GM18499 (cell line): ENCODE data around the gene E2F1.

Source experiments
- ATAC-seq: cut with Tn5 transposase; IDR thresholded peaks from one replicate; pipeline ENCODE4 v1.9.1; 2021; ENCODE audit warnings: moderate number of reproducible peaks; ENCODE audit not compliant: insufficient read depth, unreplicated experiment

Gene E2F1

GRCh38 chr20:33663161-33664084 lies 22.8 kb downstream of the E2F1 start:
- ATAC-seq: no peak

- no peak for ATAC-seq
Observed at GRCh38 chr20:33662172-33662571, 24.0 kb downstream of the E2F1 start, which contains the start of gene C20orf144. Gene C20orf144, plus strand, starts transcription at chr20:33662327. Its CDS starts 19 bp downstream, at chr20:33662346.

GRCh38 chr20:33660685-33661058 lies 25.5 kb downstream of the E2F1 start:
- ATAC-seq: no peak

GRCh38 chr20:33660035-33660684 lies 26.0 kb downstream of the E2F1 start:
- no peak for ATAC-seq

GRCh38 chr20:33659341-33660034 lies 26.7 kb downstream of the E2F1 start:
- no peak for ATAC-seq

- no peak for ATAC-seq
Observed at GRCh38 chr20:33658929-33659328, 27.3 kb downstream of the E2F1 start.

- no peak for ATAC-seq
Observed at GRCh38 chr20:33658510-33658909, 27.7 kb downstream of the E2F1 start.

GRCh38 chr20:33657704-33658095 lies 28.5 kb downstream of the E2F1 start:
- ATAC-seq: no peak

GRCh38 chr20:33656783-33657703 lies 29.1 kb downstream of the E2F1 start:
- ATAC-seq: no peak

- ATAC-seq: no peak
Observed at GRCh38 chr20:33656010-33656782, 30.0 kb downstream of the E2F1 start.

- ATAC-seq: no peak
Observed at GRCh38 chr20:33655164-33655563, 31.0 kb downstream of the E2F1 start.

GRCh38 chr20:33654680-33655161 lies 31.5 kb downstream of the E2F1 start:
- no peak for ATAC-seq

GRCh38 chr20:33653900-33654596 lies 32.1 kb downstream of the E2F1 start:
- ATAC-seq: no peak

- ATAC-seq: no peak
Observed at GRCh38 chr20:33653218-33653899, 32.8 kb downstream of the E2F1 start.

- ATAC-seq: no peak
Observed at GRCh38 chr20:33651562-33652048, 34.6 kb downstream of the E2F1 start.

- ATAC-seq: no peak
Observed at GRCh38 chr20:33650753-33651561, 35.2 kb downstream of the E2F1 start.
